ENCODE results near the gene NMBR.

- TF ChIP-seq HDAC6 (IDR thresholded peaks at IDR 0.05; ENCODE audit: low read depth, low read length) (no peak), MAFK (IDR thresholded peaks at IDR 0.05; ENCODE audit: low read depth, low read length) (no peak), FOSL1 (IDR thresholded peaks at IDR 0.05; ENCODE audit: insufficient read depth, low read depth, low read length) (no peak), USF2 (IDR thresholded peaks at IDR 0.05; ENCODE audit: low read length) (no peak), SIN3A (conservative IDR thresholded peaks at IDR 0.05 in 1 of 2, IDR thresholded peaks at IDR 0.05 in 1 of 2; ENCODE audit: low read depth in 1 of 2, low read length in 2 of 2) (no peak), EGR1 (IDR thresholded peaks at IDR 0.05; ENCODE audit: borderline replicate concordance, low read depth, low read length) (no peak)
- TF ChIP-seq, protein P1, sequence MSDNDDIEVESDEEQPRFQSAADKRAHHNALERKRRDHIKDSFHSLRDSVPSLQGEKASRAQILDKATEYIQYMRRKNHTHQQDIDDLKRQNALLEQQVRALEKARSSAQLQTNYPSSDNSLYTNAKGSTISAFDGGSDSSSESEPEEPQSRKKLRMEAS (IDR thresholded peaks at IDR 0.05) = no peak
- TF ChIP-seq, protein P2, sequence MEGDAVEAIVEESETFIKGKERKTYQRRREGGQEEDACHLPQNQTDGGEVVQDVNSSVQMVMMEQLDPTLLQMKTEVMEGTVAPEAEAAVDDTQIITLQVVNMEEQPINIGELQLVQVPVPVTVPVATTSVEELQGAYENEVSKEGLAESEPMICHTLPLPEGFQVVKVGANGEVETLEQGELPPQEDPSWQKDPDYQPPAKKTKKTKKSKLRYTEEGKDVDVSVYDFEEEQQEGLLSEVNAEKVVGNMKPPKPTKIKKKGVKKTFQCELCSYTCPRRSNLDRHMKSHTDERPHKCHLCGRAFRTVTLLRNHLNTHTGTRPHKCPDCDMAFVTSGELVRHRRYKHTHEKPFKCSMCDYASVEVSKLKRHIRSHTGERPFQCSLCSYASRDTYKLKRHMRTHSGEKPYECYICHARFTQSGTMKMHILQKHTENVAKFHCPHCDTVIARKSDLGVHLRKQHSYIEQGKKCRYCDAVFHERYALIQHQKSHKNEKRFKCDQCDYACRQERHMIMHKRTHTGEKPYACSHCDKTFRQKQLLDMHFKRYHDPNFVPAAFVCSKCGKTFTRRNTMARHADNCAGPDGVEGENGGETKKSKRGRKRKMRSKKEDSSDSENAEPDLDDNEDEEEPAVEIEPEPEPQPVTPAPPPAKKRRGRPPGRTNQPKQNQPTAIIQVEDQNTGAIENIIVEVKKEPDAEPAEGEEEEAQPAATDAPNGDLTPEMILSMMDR (IDR thresholded peaks at IDR 0.05; ENCODE audit: control extremely low read depth in 1 of 3, insufficient read depth in 1 of 3, low read depth in 1 of 3, low read length in 3 of 3) = no peak
These were observed 42.1 kb upstream of the NMBR start for GRCh38 chr6:142189057-142189456.

Measured in H1 (cell line).